Mesendoderm (in vitro differentiated cells): ENCODE measurements around the gene CSGALNACT2.

ENCODE experiments used
- DNase-seq: peaks from one replicate; pipeline ENCODE4 v3.0.0; 2013
- H2AK5ac ChIP-seq: 2 replicates; pipeline ENCODE4 v1.6.1; 2013; ENCODE audit warnings: low read length, inconsistent platforms
- H2BK120ac ChIP-seq: 2 replicates; pipeline ENCODE4 v1.6.1; 2013; ENCODE audit warnings: low read depth, mild to moderate bottlenecking, low read length, moderate library complexity, mixed read lengths
- H2BK15ac ChIP-seq: replicated peaks from 2 replicates; pipeline ENCODE4 v1.6.1; 2013; ENCODE audit warnings: low read depth, mild to moderate bottlenecking, moderate library complexity
- H2BK5ac ChIP-seq: 2 replicates; pipeline ENCODE4 v1.6.1; 2013; ENCODE audit warnings: low read length, inconsistent platforms
- H3K18ac ChIP-seq: 2 replicates; pipeline ENCODE4 v1.6.1; 2013; ENCODE audit warnings: mild to moderate bottlenecking, low read length, mixed read lengths
- H3K23ac ChIP-seq: one replicate; pipeline ENCODE4 v1.6.1; 2013; ENCODE audit warnings: low read length
- H3K27ac ChIP-seq: 2 replicates; pipeline ENCODE4 v1.5.1; 2013; ENCODE audit warnings: low read depth, mild to moderate bottlenecking, inconsistent platforms, low read length, moderate library complexity
- H3K27me3 ChIP-seq: 2 replicates; pipeline ENCODE4 v1.6.1; 2013; ENCODE audit warnings: low read length, control low read depth, mild to moderate bottlenecking, inconsistent platforms; ENCODE audit not compliant: insufficient read depth, poor library complexity
- H3K36me3 ChIP-seq: 2 replicates; pipeline ENCODE4 v1.6.1; 2013; ENCODE audit warnings: low read length, inconsistent platforms; ENCODE audit not compliant: control insufficient read depth, insufficient read depth
- H3K4ac ChIP-seq: one replicate; pipeline ENCODE4 v1.6.1; 2013; ENCODE audit warnings: low read depth, mild to moderate bottlenecking, low read length, moderate library complexity
- H3K4me1 ChIP-seq: 2 replicates; pipeline ENCODE4 v1.6.1; 2013; ENCODE audit warnings: low read depth, low read length, inconsistent platforms; ENCODE audit not compliant: control insufficient read depth
- H3K4me2 ChIP-seq: 2 replicates; pipeline ENCODE4 v1.6.1; 2013; ENCODE audit warnings: low read length
- H3K4me3 ChIP-seq: 2 replicates; pipeline ENCODE4 v1.5.1; 2013; ENCODE audit warnings: mild to moderate bottlenecking, low read length
- H3K56ac ChIP-seq: one replicate; pipeline ENCODE4 v1.6.1; 2013; ENCODE audit warnings: low read length
- H3K79me1 ChIP-seq: 2 replicates; pipeline ENCODE4 v1.6.1; 2013; ENCODE audit warnings: low read length, inconsistent platforms
- H3K79me2 ChIP-seq: 2 replicates; pipeline ENCODE4 v1.6.1; 2013; ENCODE audit warnings: mild to moderate bottlenecking, low read length; ENCODE audit not compliant: control insufficient read depth, insufficient read depth
- H3K9ac ChIP-seq: 2 replicates; pipeline ENCODE4 v1.6.1; 2013; ENCODE audit warnings: low read length, inconsistent platforms
- H4K5ac ChIP-seq: one replicate; pipeline ENCODE4 v1.6.1; 2013; ENCODE audit warnings: low read length
- H4K8ac ChIP-seq: one replicate; pipeline ENCODE4 v1.6.1; 2013; ENCODE audit warnings: low read depth, mild to moderate bottlenecking, control low read depth, low read length, moderate library complexity
- WGBS: extraction: QIAGEN DNeasy Blood & Tissue Kit; methylation state at CpG from one replicate; pipeline ENCODE4 v1.1.7; 2013; ENCODE audit warnings: low lambda C conversion rate, missing lambda C conversion rate; ENCODE audit not compliant: insufficient coverage; ENCODE audit errors: extremely low coverage; 5-methylcytosine and 5-hydroxymethylcytosine counted together

Gene CSGALNACT2

DNA sequence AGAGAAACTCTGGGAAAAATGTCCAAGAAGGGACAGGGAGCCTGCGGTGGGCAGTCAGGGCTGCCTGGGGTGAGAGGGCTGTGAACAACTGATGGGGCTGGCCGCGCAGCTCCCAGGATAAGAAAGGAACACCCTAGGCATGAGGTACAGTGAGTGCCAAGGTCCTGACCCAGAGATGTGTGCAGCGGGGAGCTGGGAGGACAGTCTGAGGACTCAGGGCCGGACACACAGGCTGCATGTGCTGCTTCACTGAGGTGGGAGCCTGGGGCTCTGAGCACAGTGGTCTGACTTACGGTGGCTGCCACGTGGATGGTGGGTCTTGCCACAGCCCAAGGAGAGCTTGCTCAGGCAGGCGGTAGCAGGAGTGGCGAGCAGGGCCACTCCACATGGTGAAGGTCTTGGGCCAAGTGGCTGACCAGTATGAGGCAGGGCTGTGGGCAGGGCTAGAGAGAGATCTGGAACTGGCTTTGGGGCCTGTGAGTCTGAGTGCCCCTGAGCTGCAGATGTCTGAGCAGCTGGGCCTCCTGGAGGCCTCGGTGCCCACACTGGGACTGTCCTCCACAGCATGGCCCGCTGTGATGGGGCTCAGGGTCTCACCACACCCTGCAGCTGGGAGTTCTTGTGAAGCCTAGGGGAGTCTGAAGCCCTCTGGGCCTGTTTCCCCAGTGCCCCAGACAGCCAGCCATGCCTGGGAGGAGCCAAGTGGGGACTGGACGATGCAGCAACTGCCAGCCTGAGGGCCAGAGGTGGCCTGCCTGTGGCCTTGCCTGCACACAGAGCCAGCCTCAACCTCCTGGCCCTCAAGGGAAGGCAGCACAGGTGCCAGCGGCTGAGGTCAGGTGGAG lies 68.4 kb downstream of the CSGALNACT2 start:
- no CpG with 5 or more reads among the region's 13 CpGs for WGBS
- H3K4me2 ChIP-seq = no peak overlapping the region
- no peak overlapping the region for H2BK120ac ChIP-seq
- no peaks in the 10 kb centered on the region for H3K79me2 ChIP-seq
- H3K9ac ChIP-seq = no peak overlapping the region
- H3K18ac ChIP-seq = no peak overlapping the region
- no peak overlapping the region for H2AK5ac ChIP-seq
- no peak overlapping the region for H4K8ac ChIP-seq
- no peaks in the 10 kb centered on the region for H3K4me1 ChIP-seq
- DNase-seq = no peak
- H3K36me3 ChIP-seq = no peaks in the 10 kb centered on the region
- H3K79me1 ChIP-seq = peaks cover 3% of the 10 kb centered on the region
- H2BK5ac ChIP-seq = no peak overlapping the region
- H3K27ac ChIP-seq = no peak overlapping the region
- H3K27me3 ChIP-seq = no peaks in the 10 kb centered on the region
- no peak overlapping the region for H3K4ac ChIP-seq
- H4K5ac ChIP-seq = no peak overlapping the region
- H3K4me3 ChIP-seq = no peak overlapping the region
- no peak overlapping the region for H3K56ac ChIP-seq
- no peak overlapping the region for H2BK15ac ChIP-seq
- no peak overlapping the region for H3K23ac ChIP-seq

DNA sequence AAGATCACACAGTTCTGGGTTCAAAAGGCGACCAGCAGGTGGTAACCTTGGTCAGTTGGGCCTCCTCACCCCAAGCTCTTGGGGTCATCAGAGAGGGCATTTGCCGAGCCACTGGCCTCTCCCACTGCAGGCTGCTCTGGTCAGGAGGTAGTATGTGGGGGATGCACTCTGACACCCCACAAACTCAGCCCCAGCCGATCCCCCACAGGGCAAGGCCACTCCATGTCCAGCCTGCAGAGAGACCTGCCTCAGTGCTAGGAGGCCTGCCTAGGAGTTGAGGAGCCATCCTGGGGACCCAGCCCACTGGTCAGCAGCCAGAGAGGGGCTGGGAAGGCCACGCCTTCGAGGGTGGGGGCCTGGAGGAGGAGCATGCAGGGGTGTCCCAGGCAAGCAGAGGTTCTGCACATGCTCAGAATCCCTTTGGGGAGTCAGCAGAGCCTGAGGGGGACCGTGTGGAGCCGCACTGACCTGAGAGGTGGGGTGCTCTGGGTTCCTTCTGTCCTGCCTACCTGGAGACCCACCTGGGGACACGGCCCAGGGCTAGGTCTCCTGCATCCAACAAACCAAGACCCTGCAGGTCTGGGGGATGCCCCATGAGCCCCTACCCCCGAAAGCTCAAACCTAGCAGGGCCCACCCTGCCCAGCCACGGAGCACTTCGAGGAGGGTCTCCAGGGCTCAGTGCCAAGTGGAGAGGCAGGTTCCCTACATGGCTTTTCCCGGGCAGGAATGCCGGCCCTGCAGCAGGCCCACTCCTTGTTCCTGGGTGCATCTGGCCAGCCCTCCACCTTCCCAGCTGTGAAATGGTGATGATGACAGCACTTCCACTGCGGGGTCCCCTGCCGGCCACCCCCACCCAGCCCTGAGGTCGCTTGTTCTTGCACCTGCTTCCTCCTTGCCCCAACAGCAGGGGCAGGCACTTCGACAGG lies 70.2 kb downstream of the CSGALNACT2 start:
- no peak overlapping the region for H3K27ac ChIP-seq
- no peak overlapping the region for H4K8ac ChIP-seq
- no peaks in the 10 kb centered on the region for H3K79me2 ChIP-seq
- WGBS = no CpG with 5 or more reads among the region's 17 CpGs
- no peak overlapping the region for H3K4ac ChIP-seq
- no peaks in the 10 kb centered on the region for H3K4me1 ChIP-seq
- H2BK5ac ChIP-seq = no peak overlapping the region
- H2AK5ac ChIP-seq = no peak overlapping the region
- H3K36me3 ChIP-seq = no peaks in the 10 kb centered on the region
- H2BK120ac ChIP-seq = no peak overlapping the region
- no peak overlapping the region for H3K23ac ChIP-seq
- no peak for DNase-seq
- no peak overlapping the region for H3K4me3 ChIP-seq
- H3K79me1 ChIP-seq = no peaks in the 10 kb centered on the region
- no peak overlapping the region for H4K5ac ChIP-seq
- no peak overlapping the region for H3K56ac ChIP-seq
- H3K18ac ChIP-seq = no peak overlapping the region
- no peak overlapping the region for H3K4me2 ChIP-seq
- H3K9ac ChIP-seq = no peak overlapping the region
- H2BK15ac ChIP-seq = no peak overlapping the region
- H3K27me3 ChIP-seq = no peaks in the 10 kb centered on the region

- Histone ChIP-seq H3K4ac (no peak overlapping the region), H3K56ac (no peak overlapping the region), H3K18ac (no peak overlapping the region), H3K4me1 (no peaks in the 10 kb centered on the region), H3K9ac (no peak overlapping the region), H4K8ac (no peak overlapping the region), H3K4me3 (no peak overlapping the region), H3K4me2 (no peak overlapping the region), H2AK5ac (no peak overlapping the region), H3K27ac (no peak overlapping the region), H2BK5ac (no peak overlapping the region), H4K5ac (no peak overlapping the region), H2BK120ac (no peak overlapping the region), H3K36me3 (no peaks in the 10 kb centered on the region), H3K23ac (no peak overlapping the region), H3K27me3 (no peaks in the 10 kb centered on the region), H2BK15ac (no peak overlapping the region), H3K79me2 (no peaks in the 10 kb centered on the region), H3K79me1 (no peaks in the 10 kb centered on the region)
- no CpG with 5 or more reads among the region's 7 CpGs for WGBS
- DNase-seq = no peak
Measured at GRCh38 chr10:43209074-43209455, 70.8 kb downstream of the CSGALNACT2 start.

DNA sequence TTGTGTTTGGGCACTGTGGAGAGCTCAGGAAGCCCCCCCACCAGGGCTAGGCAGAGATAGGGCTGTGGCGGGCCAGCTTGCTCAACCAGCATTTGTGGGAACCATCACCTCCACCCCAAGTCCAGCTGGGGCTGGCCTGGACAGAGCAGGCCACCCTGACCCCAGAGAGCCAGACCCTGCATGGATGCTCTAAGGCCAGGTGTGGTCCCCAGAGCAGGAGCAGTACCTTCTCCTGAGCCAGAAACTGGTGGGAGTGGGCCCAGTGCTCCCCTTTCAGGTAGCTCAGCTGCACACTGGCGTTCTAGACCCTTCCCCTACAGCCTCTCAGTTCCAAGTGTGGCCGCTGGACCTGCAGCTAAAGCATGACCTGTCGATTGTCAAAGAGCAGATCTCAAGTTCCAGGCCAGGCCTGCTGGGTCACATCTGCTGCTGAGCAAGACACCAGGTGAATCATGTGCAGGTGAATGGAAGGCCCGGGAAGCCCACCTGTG lies 71.5 kb downstream of the CSGALNACT2 start:
- H2BK120ac ChIP-seq = no peak overlapping the region
- no peak overlapping the region for H3K27ac ChIP-seq
- H4K5ac ChIP-seq = no peak overlapping the region
- H3K79me2 ChIP-seq = no peaks in the 10 kb centered on the region
- no peak overlapping the region for H3K18ac ChIP-seq
- no peak overlapping the region for H3K56ac ChIP-seq
- no peak overlapping the region for H3K4ac ChIP-seq
- no peak overlapping the region for H4K8ac ChIP-seq
- no peak overlapping the region for H3K4me2 ChIP-seq
- no peaks in the 10 kb centered on the region for H3K36me3 ChIP-seq
- no peak overlapping the region for H2BK15ac ChIP-seq
- H3K23ac ChIP-seq = no peak overlapping the region
- no peak for DNase-seq
- H2BK5ac ChIP-seq = no peak overlapping the region
- H3K4me1 ChIP-seq = no peaks in the 10 kb centered on the region
- no peaks in the 10 kb centered on the region for H3K27me3 ChIP-seq
- WGBS = no CpG with 5 or more reads among the region's 5 CpGs
- no peak overlapping the region for H3K9ac ChIP-seq
- no peaks in the 10 kb centered on the region for H3K79me1 ChIP-seq
- no peak overlapping the region for H2AK5ac ChIP-seq
- H3K4me3 ChIP-seq = no peak overlapping the region

GRCh38 chr10:43210556-43210955 lies 72.3 kb downstream of the CSGALNACT2 start:
- H3K23ac ChIP-seq = no peak overlapping the region
- H4K8ac ChIP-seq = no peak overlapping the region
- no peaks in the 10 kb centered on the region for H3K36me3 ChIP-seq
- H2BK5ac ChIP-seq = no peak overlapping the region
- no peak overlapping the region for H2BK120ac ChIP-seq
- no peaks in the 10 kb centered on the region for H3K27me3 ChIP-seq
- DNase-seq = no peak
- H4K5ac ChIP-seq = no peak overlapping the region
- H3K4me3 ChIP-seq = no peak overlapping the region
- H3K9ac ChIP-seq = no peak overlapping the region
- H3K18ac ChIP-seq = no peak overlapping the region
- H3K4ac ChIP-seq = no peak overlapping the region
- no peak overlapping the region for H3K56ac ChIP-seq
- H3K27ac ChIP-seq = no peak overlapping the region
- no CpG with 5 or more reads among the region's 6 CpGs for WGBS
- no peaks in the 10 kb centered on the region for H3K4me1 ChIP-seq
- no peaks in the 10 kb centered on the region for H3K79me2 ChIP-seq
- no peaks in the 10 kb centered on the region for H3K79me1 ChIP-seq
- H2AK5ac ChIP-seq = no peak overlapping the region
- H2BK15ac ChIP-seq = no peak overlapping the region
- H3K4me2 ChIP-seq = no peak overlapping the region
